K562 (cell line): ENCODE measurements around the gene SLCO3A1. TPM values are rescaled to one million over a fixed set of nuclear protein-coding genes. Genes with fewer than 3 reads are reported as not detected.

Source experiments
- ATAC-seq: fragments of 200-7000 bp; cut with Tn5 transposase; 3 replicates; pipeline ENCODE4 v1.9.1; 2020; ENCODE audit warnings: moderate library complexity
- BruUV-seq: library from RNA; stranded (reverse); fragments of 400-500 nt; replicated peaks from 2 replicates; lab custom pipeline; 2021; lab: Mats Ljungman, UMichigan
- CTCF ChIA-PET: fragments of 300-600 bp; formaldehyde crosslinking; extraction: SDS; loops from one replicate; lab custom pipeline; 2021; ENCODE audit warnings: low intra/inter-chr PET ratio; lab: Yijun Ruan, JAX
- POLR2A ChIA-PET: fragments of 300-600, 350-650 bp; sonication (Branson Sonifier 250); formaldehyde crosslinking; extraction: SDS; loops from one replicate; lab custom pipeline; 2021; ENCODE audit warnings: antibody characterized with exemption, inconsistent platforms; lab: Yijun Ruan, JAX
- DNase-seq, 4 experiments: peaks; one replicate each; pipeline versions ENCODE4 v3.0.0 to v3.0.0-alpha.2; 2011 to 2018; ENCODE audit warnings: low spot score in 3 of 4, mixed read lengths in 3 of 4; ENCODE audit errors: extremely low read depth in 1 of 4
- FAIRE-seq: peaks from 2 replicates; lab custom pipeline; 2011; peaks lifted over from hg19 to GRCh38; lab: Jason Lieb, UNC
- H2AFZ ChIP-seq: 2 replicates; pipeline ENCODE4 v1.6.0; 2011; ENCODE audit warnings: low read depth, low read length, control low read depth, inconsistent platforms
- H3K27ac ChIP-seq: fragments of 200-600 bp; 3 replicates; pipeline ENCODE4 v1.8.0; 2011; ENCODE audit warnings: low read depth, mild to moderate bottlenecking, control low read depth, inconsistent platforms, low read length, moderate library complexity, mixed read lengths; ENCODE audit errors: extremely low read depth
- H3K27me3 ChIP-seq, 2 experiments: fragments of 300-600 bp in 1 of 2; 2 replicates in 1 of 2; 3 replicates in 1 of 2; pipeline versions ENCODE4 v1.6.0 to v1.8.0; 2011; ENCODE audit warnings: inconsistent platforms in 2 of 2, low read length in 2 of 2, mild to moderate bottlenecking in 1 of 2, mixed read lengths in 1 of 2, moderate library complexity in 1 of 2; ENCODE audit not compliant: control insufficient read depth in 2 of 2, insufficient read depth in 2 of 2
- H3K36me3 ChIP-seq: fragments of 300-600 bp; 3 replicates; pipeline ENCODE4 v1.8.0; 2011; ENCODE audit warnings: mild to moderate bottlenecking, low read length, inconsistent platforms; ENCODE audit not compliant: control insufficient read depth, insufficient read depth
- H3K4me1 ChIP-seq, 2 experiments: fragments of 200-600 bp in 1 of 2; replicated peaks in 1 of 2; 2 replicates in 1 of 2; 3 replicates in 1 of 2; pipeline versions ENCODE4 v1.5.1 to v1.8.0; 2011; ENCODE audit warnings: inconsistent platforms in 2 of 2, low read length in 2 of 2, mild to moderate bottlenecking in 1 of 2, mixed read lengths in 1 of 2, moderate library complexity in 1 of 2; ENCODE audit not compliant: control insufficient read depth in 2 of 2, insufficient read depth in 2 of 2
- H3K4me2 ChIP-seq: 2 replicates; pipeline ENCODE4 v1.6.1; 2011; ENCODE audit warnings: low read length, control low read depth, inconsistent platforms, mixed read lengths; ENCODE audit not compliant: insufficient read depth
- H3K4me3 ChIP-seq: fragments of 200-600 bp; sonication (generic), shearing (Covaris generic); 2 replicates; pipeline ENCODE4 v1.5.1; 2016; ENCODE audit warnings: control low read depth, inconsistent platforms
- H3K79me2 ChIP-seq: fragments of 200-600 bp; 3 replicates; pipeline ENCODE4 v1.8.0; 2011; ENCODE audit warnings: low read length, inconsistent platforms; ENCODE audit not compliant: control insufficient read depth, insufficient read depth
- H3K9ac ChIP-seq, 2 experiments: 2 replicates each; pipeline versions ENCODE4 v1.6.0 to v1.6.1; 2011; ENCODE audit warnings: low read depth in 2 of 2, low read length in 2 of 2, control low read depth in 1 of 2, inconsistent platforms in 1 of 2, mild to moderate bottlenecking in 1 of 2, mixed read lengths in 1 of 2; ENCODE audit not compliant: insufficient read depth in 1 of 2
- H3K9me1 ChIP-seq: one replicate; pipeline ENCODE4 v1.6.0; 2011; ENCODE audit warnings: inconsistent platforms, mild to moderate bottlenecking, low read length, moderate library complexity; ENCODE audit not compliant: control insufficient read depth, insufficient read depth
- H3K9me3 ChIP-seq: replicated peaks from 2 replicates; pipeline ENCODE4 v1.5.1; 2011; ENCODE audit warnings: low read depth, low read length, inconsistent platforms; ENCODE audit not compliant: control insufficient read depth, insufficient read depth
- H4K20me1 ChIP-seq: replicated peaks from 2 replicates; pipeline ENCODE4 v1.6.1; 2011; ENCODE audit warnings: low read length, inconsistent platforms, mixed read lengths; ENCODE audit not compliant: control insufficient read depth, insufficient read depth
- ATF1 ChIP-seq, 2 experiments: fragments of 450-650 bp in 1 of 2; IDR thresholded peaks; 2 replicates each; pipeline ENCODE4 v1.6.1; 2016; ENCODE audit warnings: missing compliant biosample characterization in 1 of 2, missing genetic modification characterization in 1 of 2
- CBFA2T2 ChIP-seq: fragments of 450-650 bp; conservative IDR thresholded peaks from 2 replicates; pipeline ENCODE4 v1.6.1; 2017; ENCODE audit warnings: mild to moderate bottlenecking
- CCNT2 ChIP-seq: IDR thresholded peaks from 2 replicates; pipeline ENCODE4 v1.6.1; 2011; ENCODE audit warnings: borderline replicate concordance, low read depth, mild to moderate bottlenecking, moderate library complexity, mixed read lengths, low read length; ENCODE audit not compliant: insufficient read length; ENCODE audit errors: extremely low read depth
- ESRRB ChIP-seq: fragments of 250-450 bp; sonication (Bioruptor Pico); IDR thresholded peaks from 2 replicates; pipeline ENCODE4 v1.5.0; 2020; ENCODE audit warnings: mild to moderate bottlenecking, moderate library complexity, borderline replicate concordance
- HDAC3 ChIP-seq: fragments of 450-650 bp; IDR thresholded peaks from 2 replicates; pipeline ENCODE4 v1.6.1; 2018; ENCODE audit warnings: borderline replicate concordance, mild to moderate bottlenecking, moderate library complexity; ENCODE audit not compliant: partially characterized antibody
- POLR2A ChIP-seq: fragments of 450-650 bp; conservative IDR thresholded peaks from 2 replicates; pipeline ENCODE4 v1.6.1; 2016
- POLR2G ChIP-seq: fragments of 200-400 bp; formaldehyde crosslinking; IDR thresholded peaks from 2 replicates; pipeline ENCODE4 v1.6.1; 2017; ENCODE audit warnings: low read depth, mild to moderate bottlenecking, antibody characterized with exemption, low read length, moderate library complexity
- TAL1 ChIP-seq: fragments of 450-650 bp; IDR thresholded peaks from 2 replicates; pipeline ENCODE4 v1.6.1; 2016; ENCODE audit warnings: mild to moderate bottlenecking
- TCFL5 ChIP-seq: fragments of 250-450 bp; sonication (Bioruptor Pico); conservative IDR thresholded peaks from 2 replicates; pipeline ENCODE4 v1.6.1; 2021; ENCODE audit warnings: mild to moderate bottlenecking, moderate library complexity, matching md5 sums
- WHSC1 ChIP-seq: IDR thresholded peaks from one replicate; pipeline ENCODE4 v1.6.1; 2012; ENCODE audit warnings: low read length, control low read depth, inconsistent platforms
- ZKSCAN8 ChIP-seq: fragments of 200-800 bp; sonication (Bioruptor generic); IDR thresholded peaks from 2 replicates; pipeline ENCODE4 v1.6.1; 2016; ENCODE audit warnings: missing genetic modification characterization, missing compliant biosample characterization
- WGBS: fragments of 100-300 bp; shearing (Covaris generic); methylation state at CpG from one replicate; pipeline ENCODE4 v1.1.6; 2016; ENCODE audit warnings: low coverage, mixed read lengths; ENCODE audit not compliant: insufficient coverage; ENCODE audit errors: missing lambda C conversion rate; 5-methylcytosine and 5-hydroxymethylcytosine counted together
- in situ Hi-C: fragments of 300-500 bp; cut with MboI; formaldehyde crosslinking; loops from 4 replicates; pipeline ENCODE4 v1.15.0; 2018; ENCODE audit warnings: inconsistent platforms, mixed read lengths
- intact Hi-C: fragments of 100-400 bp; cut with micrococcal nuclease; formaldehyde crosslinking; loops from 2 replicates; pipeline ENCODE4 v1.14.2; 2022
- polyA plus RNA-seq, 8 experiments: library from polyadenylated mRNA; depleted of rRNA in 4 of 8; stranded (reverse) in 5 of 8; unstranded in 3 of 8; fragments of >200 nt; fragmentation: Nextera tagmentation in 2 of 8; fragmentation: Illumina TruSeq in 1 of 8; extraction: Ambion mirVana in 2 of 8; extraction: Trizol in 1 of 8; gene quantifications; 2 replicates each; pipeline versions ENCODE4 v1.2.1 to v1.2.3, GENCODE V29; 2011 to 2014; ENCODE audit warnings: inconsistent platforms in 1 of 8, missing spikeins in 1 of 8
- total RNA-seq, 7 experiments: library from RNA; depleted of rRNA in 6 of 7; stranded (reverse); fragments of >200 nt in 6 of 7; fragmentation: Illumina TruSeq in 2 of 7; extraction: Trizol in 2 of 7; gene quantifications; 2 replicates each; pipeline versions ENCODE4 v1.2.1 to v1.2.3, GENCODE V29; 2011 to 2021; ENCODE audit warnings: low replicate concordance in 1 of 7
- TF ChIP-seq, protein P1 (sequence below): sonication (generic); formaldehyde crosslinking; IDR thresholded peaks from 2 replicates; pipeline ENCODE4 v1.8.1; 2023; ENCODE audit warnings: mild to moderate bottlenecking, missing genetic modification reagents
- TF ChIP-seq, protein P2 (sequence below): sonication (generic); formaldehyde crosslinking; IDR thresholded peaks from 2 replicates; pipeline ENCODE4 v1.8.1; 2023; ENCODE audit warnings: missing genetic modification reagents, mild to moderate bottlenecking, borderline replicate concordance
- TF ChIP-seq, protein P3 (sequence below): fragments of 250-450 bp; sonication (Bioruptor Pico); IDR thresholded peaks from 2 replicates; pipeline ENCODE4 v1.8.0; 2021; ENCODE audit warnings: moderate library complexity, mild to moderate bottlenecking, inconsistent platforms

Gene SLCO3A1
- total and polyA plus RNA-seq, 9 of the 15 experiments (the other 6 are each of a cell fraction or from before 2014, with no cell fraction given): 0.01 to 0.84 (median 0.06) TPM; not detected in 3

DNA sequence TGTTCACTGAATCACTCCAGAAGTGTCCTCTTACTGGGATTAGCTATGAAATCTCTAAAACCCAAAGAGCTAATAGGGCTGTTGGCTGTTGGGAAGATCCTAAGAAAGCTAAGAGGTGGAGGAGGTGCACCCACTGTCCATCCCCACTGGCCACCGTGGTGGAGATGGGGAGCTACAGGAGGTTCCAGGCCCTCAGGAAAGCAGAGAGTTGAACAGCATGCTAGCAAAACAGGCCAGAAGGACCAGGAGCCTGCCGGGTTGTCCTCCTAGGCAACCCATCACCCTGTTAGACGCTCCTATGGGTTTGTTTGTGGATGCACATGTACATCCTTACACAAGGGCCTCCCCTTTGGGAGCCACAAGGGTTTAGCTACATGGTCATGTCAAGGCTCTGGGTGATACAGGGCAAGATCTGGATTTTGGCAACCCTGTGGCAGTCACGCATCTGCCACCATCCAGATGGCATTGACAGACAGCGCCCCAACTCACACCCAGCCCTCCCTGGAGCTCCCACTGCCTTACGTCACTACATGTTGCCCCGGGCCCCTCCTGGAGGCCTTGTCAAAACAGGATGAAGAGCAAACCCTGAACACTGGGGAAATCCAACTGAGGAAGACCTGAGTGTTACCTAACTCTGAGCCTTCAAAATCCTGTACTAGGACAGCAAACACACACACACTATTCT is 208.1 kb downstream of the SLCO3A1 start (continued):
- TF ChIP-seq ATF1 (CRISPR knock-in tag; IDR thresholded peaks at IDR 0.05): no peak
- no peak for TF ChIP-seq ATF1 (tag; IDR thresholded peaks at IDR 0.05)
- no peak for TF ChIP-seq ZKSCAN8 (CRISPR knock-in tag)
- TF ChIP-seq CBFA2T2: no peak
- TF ChIP-seq, protein P1, sequence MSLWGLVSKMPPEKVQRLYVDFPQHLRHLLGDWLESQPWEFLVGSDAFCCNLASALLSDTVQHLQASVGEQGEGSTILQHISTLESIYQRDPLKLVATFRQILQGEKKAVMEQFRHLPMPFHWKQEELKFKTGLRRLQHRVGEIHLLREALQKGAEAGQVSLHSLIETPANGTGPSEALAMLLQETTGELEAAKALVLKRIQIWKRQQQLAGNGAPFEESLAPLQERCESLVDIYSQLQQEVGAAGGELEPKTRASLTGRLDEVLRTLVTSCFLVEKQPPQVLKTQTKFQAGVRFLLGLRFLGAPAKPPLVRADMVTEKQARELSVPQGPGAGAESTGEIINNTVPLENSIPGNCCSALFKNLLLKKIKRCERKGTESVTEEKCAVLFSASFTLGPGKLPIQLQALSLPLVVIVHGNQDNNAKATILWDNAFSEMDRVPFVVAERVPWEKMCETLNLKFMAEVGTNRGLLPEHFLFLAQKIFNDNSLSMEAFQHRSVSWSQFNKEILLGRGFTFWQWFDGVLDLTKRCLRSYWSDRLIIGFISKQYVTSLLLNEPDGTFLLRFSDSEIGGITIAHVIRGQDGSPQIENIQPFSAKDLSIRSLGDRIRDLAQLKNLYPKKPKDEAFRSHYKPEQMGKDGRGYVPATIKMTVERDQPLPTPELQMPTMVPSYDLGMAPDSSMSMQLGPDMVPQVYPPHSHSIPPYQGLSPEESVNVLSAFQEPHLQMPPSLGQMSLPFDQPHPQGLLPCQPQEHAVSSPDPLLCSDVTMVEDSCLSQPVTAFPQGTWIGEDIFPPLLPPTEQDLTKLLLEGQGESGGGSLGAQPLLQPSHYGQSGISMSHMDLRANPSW (CRISPR knock-in tag): no peak
- no peak for TF ChIP-seq POLR2A

DNA sequence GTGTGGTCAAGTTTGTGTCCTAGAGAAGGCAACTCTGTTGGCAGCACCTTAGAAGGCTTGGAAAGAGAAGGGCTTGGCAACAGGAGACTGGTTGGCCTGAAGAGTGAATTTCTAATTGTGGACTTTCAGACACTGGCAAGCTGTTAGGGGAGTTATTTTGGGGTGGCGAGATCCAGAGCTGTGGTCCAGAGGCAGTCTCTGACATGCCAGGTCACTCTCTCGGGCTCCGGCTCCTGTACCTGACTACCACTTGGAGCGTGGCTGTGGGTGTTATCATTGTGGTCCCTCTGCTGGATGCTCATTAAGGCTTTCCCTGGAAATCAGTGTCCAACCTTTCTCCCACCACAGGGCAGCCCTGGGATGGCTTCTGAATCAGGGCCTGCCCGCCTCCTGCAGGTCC is 209.0 kb downstream of the SLCO3A1 start:
- Histone ChIP-seq H3K4me1 (no peaks in the 10 kb centered on the region), H2AFZ (no peak overlapping the region), H3K4me2 (no peak overlapping the region), H4K20me1 (no peaks in the 10 kb centered on the region), H3K79me2 (no peaks in the 10 kb centered on the region), H3K27ac (no peak overlapping the region), H3K9me1 (no peaks in the 10 kb centered on the region), H3K4me3 (no peak overlapping the region), H3K9me3 (no peaks in the 10 kb centered on the region), H3K9ac (no peak overlapping the region), H3K27me3 (peaks cover 0 to 36% of the 10 kb centered on the region in 2 experiments; a peak in 3 of 5 replicates), H3K36me3 (no peaks in the 10 kb centered on the region)
- 4% methylated on average over 5 of the region's 5 CpGs for WGBS
- in situ Hi-C loops: no loop called here
- no TSS peak for BruUV-seq
- POLR2A ChIA-PET: no interaction called here
- intact Hi-C loops: no loop called here
- ATAC-seq: no peak
- CTCF ChIA-PET: no interaction called here
- no peak for DNase-seq
- FAIRE-seq: no peak
- no peak for TF ChIP-seq POLR2G
- TF ChIP-seq TCFL5 (CRISPR knock-in tag): no peak
- no peak for TF ChIP-seq HDAC3
- TF ChIP-seq, protein P2, sequence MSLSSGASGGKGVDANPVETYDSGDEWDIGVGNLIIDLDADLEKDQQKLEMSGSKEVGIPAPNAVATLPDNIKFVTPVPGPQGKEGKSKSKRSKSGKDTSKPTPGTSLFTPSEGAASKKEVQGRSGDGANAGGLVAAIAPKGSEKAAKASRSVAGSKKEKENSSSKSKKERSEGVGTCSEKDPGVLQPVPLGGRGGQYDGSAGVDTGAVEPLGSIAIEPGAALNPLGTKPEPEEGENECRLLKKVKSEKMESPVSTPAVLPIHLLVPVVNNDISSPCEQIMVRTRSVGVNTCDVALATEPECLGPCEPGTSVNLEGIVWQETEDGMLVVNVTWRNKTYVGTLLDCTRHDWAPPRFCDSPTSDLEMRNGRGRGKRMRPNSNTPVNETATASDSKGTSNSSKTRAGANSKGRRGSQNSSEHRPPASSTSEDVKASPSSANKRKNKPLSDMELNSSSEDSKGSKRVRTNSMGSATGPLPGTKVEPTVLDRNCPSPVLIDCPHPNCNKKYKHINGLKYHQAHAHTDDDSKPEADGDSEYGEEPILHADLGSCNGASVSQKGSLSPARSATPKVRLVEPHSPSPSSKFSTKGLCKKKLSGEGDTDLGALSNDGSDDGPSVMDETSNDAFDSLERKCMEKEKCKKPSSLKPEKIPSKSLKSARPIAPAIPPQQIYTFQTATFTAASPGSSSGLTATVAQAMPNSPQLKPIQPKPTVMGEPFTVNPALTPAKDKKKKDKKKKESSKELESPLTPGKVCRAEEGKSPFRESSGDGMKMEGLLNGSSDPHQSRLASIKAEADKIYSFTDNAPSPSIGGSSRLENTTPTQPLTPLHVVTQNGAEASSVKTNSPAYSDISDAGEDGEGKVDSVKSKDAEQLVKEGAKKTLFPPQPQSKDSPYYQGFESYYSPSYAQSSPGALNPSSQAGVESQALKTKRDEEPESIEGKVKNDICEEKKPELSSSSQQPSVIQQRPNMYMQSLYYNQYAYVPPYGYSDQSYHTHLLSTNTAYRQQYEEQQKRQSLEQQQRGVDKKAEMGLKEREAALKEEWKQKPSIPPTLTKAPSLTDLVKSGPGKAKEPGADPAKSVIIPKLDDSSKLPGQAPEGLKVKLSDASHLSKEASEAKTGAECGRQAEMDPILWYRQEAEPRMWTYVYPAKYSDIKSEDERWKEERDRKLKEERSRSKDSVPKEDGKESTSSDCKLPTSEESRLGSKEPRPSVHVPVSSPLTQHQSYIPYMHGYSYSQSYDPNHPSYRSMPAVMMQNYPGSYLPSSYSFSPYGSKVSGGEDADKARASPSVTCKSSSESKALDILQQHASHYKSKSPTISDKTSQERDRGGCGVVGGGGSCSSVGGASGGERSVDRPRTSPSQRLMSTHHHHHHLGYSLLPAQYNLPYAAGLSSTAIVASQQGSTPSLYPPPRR (CRISPR knock-in tag): no peak
- TF ChIP-seq CCNT2: no peak
- no peak for TF ChIP-seq TAL1
- TF ChIP-seq WHSC1: no peak
- TF ChIP-seq ESRRB (CRISPR knock-in tag): no peak
- TF ChIP-seq, protein P3, sequence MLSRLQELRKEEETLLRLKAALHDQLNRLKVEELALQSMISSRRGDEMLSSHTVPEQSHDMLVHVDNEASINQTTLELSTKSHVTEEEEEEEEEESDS (CRISPR knock-in tag): no peak
